ENCODE data around the gene SELENOI. TPM values are rescaled to one million over a fixed set of nuclear protein-coding genes. Genes with fewer than 3 reads are reported as not detected.

Gene SELENOI
- total RNA-seq, 1 donor from 2014 or later: 51.8 TPM

GRCh38 chr2:26376799-26377198 lies 30.9 kb downstream of the SELENOI start:
- no peaks in the 10 kb centered on the region for H3K27me3 ChIP-seq
- Mint-ChIP-seq H3K27me3 (ENCODE audit: insufficient read depth, low read depth) (no peaks in the 10 kb centered on the region), H3K36me3 (peaks cover 42% of the 10 kb centered on the region), H3K4me3 (no peak overlapping the region), H3K4me1 (no peaks in the 10 kb centered on the region), H3K9me3 (peaks cover 2% of the 10 kb centered on the region), H3K27ac (no peak overlapping the region)
- no peaks in the 10 kb centered on the region for H3K9me3 ChIP-seq (ENCODE audit: low read depth)
- TF ChIP-seq CTCF (IDR thresholded peaks at IDR 0.05) (no peak), EZH2 (IDR thresholded peaks at IDR 0.05) (no peak), EZH2phosphoT487 (IDR thresholded peaks at IDR 0.05) (no peak)
- no peak overlapping the region for H3K9ac ChIP-seq
- no peaks in the 10 kb centered on the region for H4K20me1 ChIP-seq (ENCODE audit: low read depth)
- H3K4me3 ChIP-seq: no peak overlapping the region
- no peaks in the 10 kb centered on the region for H3F3A ChIP-seq (ENCODE audit: low read depth)
- H3K79me2 ChIP-seq (ENCODE audit: low read depth): no peaks in the 10 kb centered on the region
- no peak for DNase-seq (ENCODE audit: low spot score)
- H3K4me2 ChIP-seq: no peak overlapping the region
- peaks cover 42% of the 10 kb centered on the region for H3K36me3 ChIP-seq
- H2AFZ ChIP-seq (replicated peaks): no peak overlapping the region
- H3K4me1 ChIP-seq: peaks cover 9% of the 10 kb centered on the region
- no peak overlapping the region for H3K27ac ChIP-seq

- Histone ChIP-seq H3K4me2 (no peak overlapping the region), H3F3A (ENCODE audit: low read depth) (no peaks in the 10 kb centered on the region), H3K36me3 (peaks cover 24% of the 10 kb centered on the region), H3K9ac (no peak overlapping the region), H2AFZ (replicated peaks) (no peak overlapping the region), H3K27ac (no peak overlapping the region), H3K4me3 (no peak overlapping the region), H3K4me1 (peaks cover 9% of the 10 kb centered on the region), H3K9me3 (ENCODE audit: low read depth) (no peaks in the 10 kb centered on the region), H4K20me1 (ENCODE audit: low read depth) (no peaks in the 10 kb centered on the region), H3K79me2 (ENCODE audit: low read depth) (no peaks in the 10 kb centered on the region), H3K27me3 (no peaks in the 10 kb centered on the region)
- Mint-ChIP-seq H3K36me3 (peaks cover 27% of the 10 kb centered on the region), H3K4me1 (peaks cover 6% of the 10 kb centered on the region), H3K9me3 (no peaks in the 10 kb centered on the region), H3K27ac (no peak overlapping the region), H3K4me3 (no peak overlapping the region), H3K27me3 (ENCODE audit: insufficient read depth, low read depth) (no peaks in the 10 kb centered on the region)
- DNase-seq (ENCODE audit: low spot score): no peak
- TF ChIP-seq CTCF (IDR thresholded peaks at IDR 0.05): no peak
- TF ChIP-seq EZH2phosphoT487 (IDR thresholded peaks at IDR 0.05): no peak
- TF ChIP-seq EZH2 (IDR thresholded peaks at IDR 0.05): no peak
Observed at GRCh38 chr2:26380281-26380680, 34.3 kb downstream of the SELENOI start.

- Histone ChIP-seq H3K9ac (no peak overlapping the region), H3K27ac (no peak overlapping the region), H4K20me1 (ENCODE audit: low read depth) (no peaks in the 10 kb centered on the region), H3K4me3 (no peak overlapping the region), H3K4me2 (no peak overlapping the region), H3K9me3 (ENCODE audit: low read depth) (no peaks in the 10 kb centered on the region), H2AFZ (replicated peaks) (no peak overlapping the region), H3K79me2 (ENCODE audit: low read depth) (no peaks in the 10 kb centered on the region), H3F3A (ENCODE audit: low read depth) (no peaks in the 10 kb centered on the region), H3K27me3 (no peaks in the 10 kb centered on the region), H3K4me1 (peaks cover 9% of the 10 kb centered on the region), H3K36me3 (peaks cover 13% of the 10 kb centered on the region)
- no peak overlapping the region for H3K4me3 Mint-ChIP-seq
- no peaks in the 10 kb centered on the region for H3K9me3 Mint-ChIP-seq
- H3K36me3 Mint-ChIP-seq: peaks cover 22% of the 10 kb centered on the region
- no peaks in the 10 kb centered on the region for H3K27me3 Mint-ChIP-seq (ENCODE audit: insufficient read depth, low read depth)
- DNase-seq (ENCODE audit: low spot score): no peak
- no peak overlapping the region for H3K27ac Mint-ChIP-seq
- TF ChIP-seq EZH2phosphoT487 (IDR thresholded peaks at IDR 0.05) (no peak), CTCF (IDR thresholded peaks at IDR 0.05) (no peak), EZH2 (IDR thresholded peaks at IDR 0.05) (no peak)
- H3K4me1 Mint-ChIP-seq: peaks cover 6% of the 10 kb centered on the region
Observed at GRCh38 chr2:26382564-26382963, 36.6 kb downstream of the SELENOI start.
